ENCODE data around the gene CCRL2.
A peak's percentile ranks its signal among the peaks of the same experiment; 100 is the strongest.
"Not testable (repeated sequence)": the region's sequence is repeated elsewhere in the genome, so short reads cannot be mapped to it uniquely, and the experiment has no call there.

Gene CCRL2

GRCh38 chr3:46380471-46381221 lies 26.4 kb upstream of the CCRL2 start:
- DNase-seq (ENCODE audit: low spot score): no peak

DNA sequence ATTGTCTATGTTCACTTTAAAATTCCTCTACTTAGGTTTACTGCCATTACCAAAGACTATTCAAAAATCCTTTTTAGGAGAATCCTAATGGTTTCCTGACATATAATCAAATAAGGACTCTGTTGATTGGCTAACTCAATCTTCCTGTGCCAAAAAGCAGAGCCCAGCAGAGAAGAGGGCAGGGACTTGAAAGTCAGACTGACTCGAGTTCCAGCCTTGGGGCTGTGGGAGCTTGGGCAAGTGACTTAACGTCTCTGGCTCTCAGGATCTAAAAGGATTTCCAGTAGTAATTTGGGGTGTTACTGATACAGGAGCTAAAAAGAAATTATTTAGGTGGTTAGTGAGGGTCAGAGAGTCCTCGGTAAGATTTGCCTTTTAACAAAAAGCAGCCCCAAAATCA lies 25.4 kb upstream of the CCRL2 start:
- DNase-seq (ENCODE audit: low spot score): no peak

DNA sequence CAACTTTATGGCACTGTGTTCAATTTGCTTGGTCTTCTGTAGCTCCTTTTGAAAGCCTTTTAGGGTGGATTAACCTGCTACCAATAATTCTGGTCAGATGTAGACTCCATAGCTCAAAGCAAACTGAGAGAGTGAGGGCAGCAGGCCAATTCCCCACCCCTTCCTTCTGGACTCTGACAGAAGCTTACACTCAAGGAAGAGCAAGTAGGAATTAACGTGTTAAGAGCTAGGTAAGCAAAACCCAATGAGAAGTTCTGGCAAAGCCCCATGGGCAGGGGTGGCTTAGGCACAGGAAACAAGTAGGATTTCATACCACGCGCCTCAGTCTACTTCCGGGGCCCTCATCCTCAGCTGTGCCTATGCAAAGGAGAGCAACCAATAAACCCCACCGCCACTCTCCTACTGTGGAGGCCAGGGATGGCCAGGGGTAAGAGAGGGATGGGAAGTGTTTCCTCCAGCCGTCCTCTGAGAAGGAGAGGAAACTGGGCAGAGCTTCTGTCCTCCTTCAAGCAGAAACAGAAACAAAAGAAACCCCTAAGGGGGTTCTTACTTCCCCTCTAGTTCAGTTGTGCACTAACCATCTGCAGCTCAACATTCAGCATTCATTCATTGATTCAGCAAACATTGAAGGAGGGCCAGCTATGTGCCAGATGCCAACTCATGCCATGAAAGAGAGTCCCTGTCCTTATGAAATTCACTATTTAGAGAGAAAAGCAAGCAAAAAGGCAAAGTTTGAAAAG lies 23.7 kb upstream of the CCRL2 start:
- no peak for DNase-seq (ENCODE audit: low spot score)

DNA sequence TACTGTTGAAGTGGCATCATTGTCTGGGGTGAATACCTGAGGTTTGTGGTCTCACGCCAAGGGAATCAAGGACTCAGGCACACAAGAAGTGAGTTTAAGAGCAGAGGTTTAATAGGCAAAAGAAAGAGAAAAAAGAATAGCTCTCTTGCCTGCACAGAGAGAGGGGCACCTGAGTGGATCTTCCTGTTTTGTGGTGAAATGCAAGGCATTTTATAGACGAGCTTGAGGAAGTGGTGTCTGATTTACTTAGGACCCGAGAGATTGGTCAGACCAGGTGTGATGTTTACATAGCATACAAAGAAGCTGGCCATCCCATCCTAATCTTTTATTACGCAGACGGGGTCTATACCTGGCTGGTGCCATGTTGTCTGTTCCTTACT lies 23.1 kb upstream of the CCRL2 start:
- DNase-seq (ENCODE audit: low spot score): no peak

DNA sequence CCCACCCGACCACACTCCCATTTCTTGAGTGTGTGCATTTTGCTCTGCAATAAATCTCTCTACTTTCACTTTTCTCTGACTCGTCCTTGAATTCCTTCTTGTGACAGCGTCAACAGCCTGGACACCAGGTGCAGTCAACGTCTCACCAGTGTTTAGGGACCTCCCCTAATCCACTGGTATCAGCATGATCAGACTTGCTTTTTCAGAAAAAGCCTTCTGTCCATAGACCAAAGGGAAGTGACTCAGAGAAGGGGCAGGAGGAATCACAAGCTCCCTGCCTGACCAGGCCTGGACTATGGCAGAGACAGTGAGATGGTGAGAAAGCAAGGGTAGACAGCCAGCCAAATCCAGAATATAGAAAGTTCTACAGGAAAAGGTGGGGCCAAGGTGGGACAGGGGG lies 20.9 kb upstream of the CCRL2 start:
- peak; percentile 95 for DNase-seq (ENCODE audit: low spot score)

- not testable (repeated sequence) for DNase-seq (ENCODE audit: low spot score)
These were observed 18.2 kb upstream of the CCRL2 start for GRCh38 chr3:46388847-46389246.

DNA sequence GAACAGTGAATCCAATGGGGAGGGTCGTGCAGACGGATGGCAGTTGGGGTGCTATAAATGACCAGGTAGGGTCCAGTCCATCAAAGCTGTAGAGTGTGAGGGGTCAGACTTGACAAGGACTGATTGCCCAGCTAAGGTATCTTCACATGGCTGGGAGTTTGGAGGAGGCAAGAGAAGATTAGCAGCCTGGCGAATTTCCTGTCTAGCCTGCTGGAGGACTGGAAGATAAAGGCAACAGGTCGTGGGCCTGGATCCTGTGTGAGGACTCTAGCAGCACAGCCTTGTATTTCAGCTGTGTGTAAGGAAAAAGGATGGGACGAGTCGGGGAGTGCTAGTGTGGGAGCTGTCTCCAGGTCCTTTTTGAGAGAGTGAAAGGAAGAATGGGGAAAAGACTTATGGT lies 17.8 kb upstream of the CCRL2 start:
- DNase-seq (ENCODE audit: low spot score): no peak

GRCh38 chr3:46391526-46391925 lies 15.5 kb upstream of the CCRL2 start:
- not testable (repeated sequence) for DNase-seq (ENCODE audit: low spot score)

DNA sequence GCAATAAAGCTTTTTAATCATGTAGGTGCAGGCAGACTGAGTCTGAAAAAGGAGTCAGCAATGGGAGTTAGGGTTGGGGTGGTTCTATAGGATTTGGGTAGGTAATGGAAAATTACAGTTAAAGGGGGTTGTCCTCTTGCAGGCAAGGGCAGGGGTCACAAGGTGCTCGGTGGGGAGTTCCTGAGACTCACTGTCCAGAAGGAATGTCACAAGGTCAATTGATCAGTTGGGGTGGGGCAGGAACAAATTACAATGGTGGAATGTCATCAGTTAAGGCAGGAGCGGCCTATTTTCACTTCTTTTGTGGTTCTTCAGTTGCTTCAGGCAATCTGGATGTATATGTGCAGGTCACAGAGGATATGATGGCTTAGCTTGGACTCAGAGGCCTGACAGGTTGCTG lies 14.0 kb upstream of the CCRL2 start:
- DNase-seq (ENCODE audit: low spot score): no peak

DNA sequence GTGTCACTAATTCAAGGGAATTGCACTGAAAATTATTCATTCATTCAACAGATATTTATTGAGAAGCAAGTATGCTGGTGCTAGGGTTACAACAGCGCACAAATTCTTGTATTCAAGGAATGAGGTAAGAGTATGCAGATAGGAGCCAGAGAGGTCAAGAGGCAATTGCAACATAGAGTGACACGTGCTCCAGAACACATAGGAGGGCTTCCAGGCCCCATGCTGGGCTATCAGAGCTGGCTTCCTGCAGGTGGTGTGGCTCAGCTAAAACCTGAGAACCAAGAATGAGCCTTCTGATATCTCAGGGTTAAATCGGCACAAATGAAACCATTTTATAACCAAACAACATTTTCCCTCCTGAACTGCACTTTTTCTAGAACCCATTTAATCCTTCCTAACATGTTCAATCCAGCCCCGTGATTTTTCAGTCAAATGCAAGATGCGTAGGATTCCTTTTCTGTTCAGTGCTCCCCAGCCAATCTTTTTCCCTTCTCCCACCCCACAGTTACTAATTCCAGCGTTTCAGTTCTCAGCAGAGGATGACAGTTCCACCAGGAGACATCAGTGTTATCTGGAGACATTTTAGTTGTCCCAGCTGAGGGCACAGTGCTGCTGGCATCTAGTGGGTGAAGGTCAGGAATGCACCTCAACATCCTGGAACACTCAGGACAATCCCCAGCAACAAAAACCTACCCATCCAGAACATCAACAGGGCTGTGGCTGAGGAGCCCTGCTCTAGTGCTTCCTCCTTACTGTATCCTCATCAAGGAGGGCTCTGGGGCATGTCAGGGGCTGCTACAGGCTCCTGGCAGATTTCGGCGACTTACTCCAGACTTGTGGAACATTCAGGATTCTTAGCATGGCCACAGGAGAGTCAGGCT lies 13.3 kb upstream of the CCRL2 start:
- peak; percentile 34 for DNase-seq (ENCODE audit: low spot score)

DNA sequence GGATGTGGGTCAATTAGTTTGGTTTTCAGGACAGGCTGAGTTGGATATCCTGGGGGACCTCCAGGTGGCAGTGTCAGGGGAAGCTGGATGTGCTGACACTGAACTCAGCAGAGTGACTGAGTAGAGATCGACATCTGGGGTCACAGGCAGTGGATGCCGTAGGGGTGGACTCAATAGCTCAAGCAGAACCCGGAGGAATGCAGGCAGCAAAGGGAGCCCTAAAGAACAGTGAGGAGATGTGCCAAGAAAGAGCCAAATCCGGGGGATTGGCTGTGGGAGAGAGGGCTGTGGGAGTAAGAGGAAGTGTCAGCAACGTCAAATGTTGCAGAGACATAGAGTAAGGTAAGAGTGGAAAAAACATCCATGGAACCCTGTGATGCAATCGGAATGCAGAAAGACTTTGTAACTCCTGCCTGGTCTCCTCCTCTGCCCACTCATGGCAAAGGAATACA lies 11.8 kb upstream of the CCRL2 start:
- DNase-seq (ENCODE audit: low spot score): no peak

DNA sequence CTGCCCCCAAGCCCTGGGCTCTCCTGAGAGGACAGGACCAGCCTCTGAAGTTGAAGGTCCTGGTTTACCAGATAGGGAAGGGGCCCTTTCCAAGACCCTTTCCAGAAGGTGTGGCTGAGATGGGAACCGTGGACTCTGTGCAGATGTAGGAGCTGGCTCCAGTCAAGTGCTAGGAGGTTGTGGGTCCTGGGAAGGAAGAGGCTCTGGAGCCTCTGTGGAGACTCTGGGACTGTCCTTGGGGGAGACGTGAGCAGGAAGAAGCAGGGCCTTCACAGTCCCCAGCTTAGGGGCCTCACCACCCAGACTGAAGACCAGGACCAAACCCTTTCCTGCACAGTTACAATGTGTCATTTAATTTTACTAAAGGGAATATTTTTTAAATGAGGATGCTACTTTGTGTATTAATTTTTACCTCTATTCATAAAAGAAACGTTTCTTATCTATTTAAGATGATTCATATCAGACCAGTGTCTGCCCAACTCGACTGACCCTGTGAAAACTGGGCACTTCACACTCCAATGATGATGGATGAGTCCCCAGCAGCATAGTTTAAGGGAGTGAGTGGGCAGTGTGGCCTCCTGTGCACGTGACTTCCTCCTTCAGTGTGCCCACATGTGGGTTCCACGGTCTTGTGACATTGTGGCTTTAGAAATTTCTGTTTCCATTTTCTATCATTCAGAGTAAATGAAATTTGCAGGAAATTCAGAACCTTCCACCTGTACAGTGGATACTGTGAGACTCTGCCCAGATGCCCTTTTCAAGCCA lies 11.1 kb upstream of the CCRL2 start:
- DNase-seq (ENCODE audit: low spot score): peak; percentile 35

GRCh38 chr3:46397111-46397510 lies 9.9 kb upstream of the CCRL2 start:
- DNase-seq (ENCODE audit: low spot score): no peak

- no peak for DNase-seq (ENCODE audit: low spot score)
These were observed 8.7 kb upstream of the CCRL2 start for GRCh38 chr3:46398186-46398955.

- no peak for DNase-seq (ENCODE audit: low spot score)
These were observed 8.0 kb upstream of the CCRL2 start for GRCh38 chr3:46399098-46399497.

GRCh38 chr3:46399557-46399956 lies 7.5 kb upstream of the CCRL2 start:
- DNase-seq (ENCODE audit: low spot score): no peak

- no peak for DNase-seq (ENCODE audit: low spot score)
These were observed 6.9 kb upstream of the CCRL2 start for GRCh38 chr3:46400000-46400734.

DNA sequence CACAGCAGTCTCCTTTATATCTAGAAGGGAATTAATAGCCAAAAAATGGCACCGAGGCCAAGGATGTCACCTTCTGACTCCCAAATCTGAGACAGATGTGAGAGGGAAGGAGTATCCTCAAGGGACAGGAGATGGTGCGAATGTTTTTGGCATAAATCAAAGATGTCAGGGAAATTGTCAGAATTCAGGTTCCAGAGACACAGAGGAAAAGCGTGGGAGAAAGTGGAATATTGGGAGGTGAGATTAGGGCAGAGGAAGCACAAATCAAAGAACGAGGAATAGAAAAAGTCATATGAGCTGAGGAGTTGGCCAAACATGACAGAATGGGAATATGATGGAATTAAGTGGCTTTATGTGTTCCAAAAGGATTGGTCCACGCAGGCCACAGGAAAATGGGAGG lies 6.2 kb upstream of the CCRL2 start:
- DNase-seq (ENCODE audit: low spot score): no peak

- no peak for DNase-seq (ENCODE audit: low spot score)
These were observed 5.5 kb upstream of the CCRL2 start for GRCh38 chr3:46401579-46401978.

- DNase-seq (ENCODE audit: low spot score): not testable (repeated sequence)
These were observed 4.2 kb upstream of the CCRL2 start for GRCh38 chr3:46402902-46403301.
